ENCODE data around the gene FBXL16. TPM values are rescaled to one million over a fixed set of nuclear protein-coding genes. Genes with fewer than 3 reads are reported as not detected.
"Not testable (repeated sequence)": the region's sequence is repeated elsewhere in the genome, so short reads cannot be mapped to it uniquely, and the experiment has no call there.

Gene FBXL16
- total and polyA plus RNA-seq, 2 experiments from 2014 or later, result 0.07 to 0.28 TPM

GRCh38 chr16:714079-714478 lies 8.5 kb upstream of the FBXL16 start:
- Histone ChIP-seq H2AFZ (no peak overlapping the region), H3K27me3 (peaks cover 37% of the 10 kb centered on the region), H3K4me1 (ENCODE audit: insufficient read depth) (peaks cover 11% of the 10 kb centered on the region), H3K4me3 (no peak overlapping the region), H4K20me1 (ENCODE audit: insufficient read depth, poor library complexity, severe bottlenecking) (no peaks in the 10 kb centered on the region), H3K27ac (no peak overlapping the region), H3K4me2 (no peak overlapping the region), H3K36me3 (replicated peaks; ENCODE audit: insufficient read depth, low read depth) (no peaks in the 10 kb centered on the region), H3K9me3 (ENCODE audit: low read depth) (no peaks in the 10 kb centered on the region), H3K9me2 (replicated peaks; ENCODE audit: insufficient read depth) (no peaks in the 10 kb centered on the region), H3K79me2 (no peaks in the 10 kb centered on the region)
- TF ChIP-seq EZH2 (IDR thresholded peaks at IDR 0.05; ENCODE audit: borderline replicate concordance) (no peak), EZH2phosphoT487 (IDR thresholded peaks at IDR 0.05; ENCODE audit: low read depth, severe bottlenecking, unreplicated experiment) (no peak)
- TF ChIP-seq, protein P1, sequence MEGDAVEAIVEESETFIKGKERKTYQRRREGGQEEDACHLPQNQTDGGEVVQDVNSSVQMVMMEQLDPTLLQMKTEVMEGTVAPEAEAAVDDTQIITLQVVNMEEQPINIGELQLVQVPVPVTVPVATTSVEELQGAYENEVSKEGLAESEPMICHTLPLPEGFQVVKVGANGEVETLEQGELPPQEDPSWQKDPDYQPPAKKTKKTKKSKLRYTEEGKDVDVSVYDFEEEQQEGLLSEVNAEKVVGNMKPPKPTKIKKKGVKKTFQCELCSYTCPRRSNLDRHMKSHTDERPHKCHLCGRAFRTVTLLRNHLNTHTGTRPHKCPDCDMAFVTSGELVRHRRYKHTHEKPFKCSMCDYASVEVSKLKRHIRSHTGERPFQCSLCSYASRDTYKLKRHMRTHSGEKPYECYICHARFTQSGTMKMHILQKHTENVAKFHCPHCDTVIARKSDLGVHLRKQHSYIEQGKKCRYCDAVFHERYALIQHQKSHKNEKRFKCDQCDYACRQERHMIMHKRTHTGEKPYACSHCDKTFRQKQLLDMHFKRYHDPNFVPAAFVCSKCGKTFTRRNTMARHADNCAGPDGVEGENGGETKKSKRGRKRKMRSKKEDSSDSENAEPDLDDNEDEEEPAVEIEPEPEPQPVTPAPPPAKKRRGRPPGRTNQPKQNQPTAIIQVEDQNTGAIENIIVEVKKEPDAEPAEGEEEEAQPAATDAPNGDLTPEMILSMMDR (IDR thresholded peaks at IDR 0.05; ENCODE audit: poor library complexity), result no peak
- DNase-seq (ENCODE audit: low spot score), result no peak
- 87% methylated on average over 11 of the region's 11 CpGs for WGBS (ENCODE audit: low lambda C conversion rate, missing lambda C conversion rate)

- peak; percentile 67 for DNase-seq (ENCODE audit: low spot score)
- not testable (repeated sequence) for H3K9me2 ChIP-seq (replicated peaks; ENCODE audit: insufficient read depth); H3K4me2 ChIP-seq; H3K4me3 ChIP-seq; H3K9me3 ChIP-seq (ENCODE audit: low read depth); H4K20me1 ChIP-seq (ENCODE audit: insufficient read depth, poor library complexity, severe bottlenecking); H3K27ac ChIP-seq; H3K79me2 ChIP-seq; H3K36me3 ChIP-seq (replicated peaks; ENCODE audit: insufficient read depth, low read depth); H2AFZ ChIP-seq
- WGBS (ENCODE audit: low lambda C conversion rate, missing lambda C conversion rate), result 46% methylated on average over 13 of the region's 13 CpGs
- H3K27me3 ChIP-seq, result peaks cover 47% of the 10 kb centered on the region
- TF ChIP-seq, protein P1 (IDR thresholded peaks at IDR 0.05; ENCODE audit: poor library complexity), result peak; percentile 41
- peaks cover 11% of the 10 kb centered on the region for H3K4me1 ChIP-seq (ENCODE audit: insufficient read depth)
Measured at GRCh38 chr16:712740-713250, 7.2 kb upstream of the FBXL16 start.

GRCh38 chr16:711548-712320 lies 6.1 kb upstream of the FBXL16 start:
- H2AFZ ChIP-seq, result no peak overlapping the region
- no peak overlapping the region for H3K4me2 ChIP-seq
- H3K9me3 ChIP-seq (ENCODE audit: low read depth), result no peaks in the 10 kb centered on the region
- peak; percentile 85 for DNase-seq (ENCODE audit: low spot score)
- no peaks in the 10 kb centered on the region for H3K79me2 ChIP-seq
- no peak overlapping the region for H3K27ac ChIP-seq
- H3K9me2 ChIP-seq (replicated peaks; ENCODE audit: insufficient read depth), result no peaks in the 10 kb centered on the region
- peaks cover 52% of the 10 kb centered on the region for H3K27me3 ChIP-seq
- H4K20me1 ChIP-seq (ENCODE audit: insufficient read depth, poor library complexity, severe bottlenecking), result no peaks in the 10 kb centered on the region
- 19% methylated on average over 20 of the region's 25 CpGs for WGBS (ENCODE audit: low lambda C conversion rate, missing lambda C conversion rate)
- H3K4me3 ChIP-seq, result no peak overlapping the region
- H3K4me1 ChIP-seq (ENCODE audit: insufficient read depth), result peaks cover 11% of the 10 kb centered on the region
- no peak for TF ChIP-seq EZH2 (IDR thresholded peaks at IDR 0.05; ENCODE audit: borderline replicate concordance)
- TF ChIP-seq, protein P1 (IDR thresholded peaks at IDR 0.05; ENCODE audit: poor library complexity), result peak; percentile 85
- no peaks in the 10 kb centered on the region for H3K36me3 ChIP-seq (replicated peaks; ENCODE audit: insufficient read depth, low read depth)
